Measurements from ENCODE around the gene SERINC2. TPM values are rescaled to one million over a fixed set of nuclear protein-coding genes. Genes with fewer than 3 reads are reported as not detected.

SERINC2 gene
- total and polyA plus RNA-seq, 2 donors (not counting 1 experiment from before 2014, with no cell fraction given) = 0.75 to 1.4 TPM

- H3K36me3 ChIP-seq (replicated peaks in 1 of 2; ENCODE audit: control extremely low read depth in 1 of 2, control insufficient read depth in 1 of 2, extremely low read depth in 1 of 2, insufficient read depth in 2 of 2, low read length in 1 of 2) = no peaks in the 10 kb centered on the region
- H2AFZ ChIP-seq (ENCODE audit: insufficient read depth, low read depth, low read length, poor library complexity, severe bottlenecking) = no peak overlapping the region
- peaks cover 0 to 4% (median 0%) of the 10 kb centered on the region in 4 experiments for H3K27me3 ChIP-seq (replicated peaks in 1 of 4; ENCODE audit: control extremely low read depth in 1 of 4, control insufficient read depth in 3 of 4, insufficient read depth in 4 of 4, low read length in 3 of 4)
- H3K4me3 ChIP-seq (ENCODE audit: control extremely low read depth in 1 of 5, extremely low read depth in 1 of 5, insufficient read depth in 1 of 5, low read depth in 2 of 5, low read length in 4 of 5) = no peak overlapping the region
- no peaks in the 10 kb centered on the region for H3K4me1 Mint-ChIP-seq
- no peak for ATAC-seq (ENCODE audit: low read depth)
- DNase-seq = no peak
- H3K9ac ChIP-seq (ENCODE audit: low read length) = no peak overlapping the region
- H3K9me3 ChIP-seq (ENCODE audit: control extremely low read depth in 1 of 3, control insufficient read depth in 2 of 3, insufficient read depth in 1 of 3, low read length in 2 of 3) = peaks cover 12 to 33% (median 28%) of the 10 kb centered on the region in 3 donors
- H3K27ac ChIP-seq (ENCODE audit: low read length in 2 of 2) = no peak overlapping the region
- ChIA-PET POLR2A (no interaction called here), CTCF (no interaction called here)
- no peak for TF ChIP-seq CTCF (IDR thresholded peaks at IDR 0.05)
- no peak for TF ChIP-seq EZH2 (IDR thresholded peaks at IDR 0.05; ENCODE audit: borderline replicate concordance, insufficient read depth, low read depth, low read length, poor library complexity, severe bottlenecking)
- H3K27me3 Mint-ChIP-seq = peaks cover 42% of the 10 kb centered on the region
- no peak overlapping the region for H3K27ac Mint-ChIP-seq
- no peaks in the 10 kb centered on the region for H3K79me2 ChIP-seq (ENCODE audit: control insufficient read depth, insufficient read depth, low read length)
- WGBS (ENCODE audit: insufficient coverage) = 92% methylated on average over 4 of the region's 5 CpGs
- no peak overlapping the region for H3K4me3 Mint-ChIP-seq
- no peaks in the 10 kb centered on the region for H4K20me1 ChIP-seq (ENCODE audit: control insufficient read depth, insufficient read depth, low read length, poor library complexity, severe bottlenecking)
- H3K4me2 ChIP-seq (replicated peaks; ENCODE audit: low read depth, low read length, poor library complexity, severe bottlenecking) = no peak overlapping the region
- H3K9me3 Mint-ChIP-seq (ENCODE audit: insufficient read depth) = peaks cover 22% of the 10 kb centered on the region
- H3K4me1 ChIP-seq (ENCODE audit: control insufficient read depth in 2 of 2, insufficient read depth in 2 of 2, low read length in 2 of 2) = no peaks in the 10 kb centered on the region
- intact Hi-C loops (cut with micrococcal nuclease) = no loop called here
These were observed 45.4 kb downstream of the SERINC2 start for GRCh38 chr1:31458287-31458896.

- no peaks in the 10 kb centered on the region for H4K20me1 ChIP-seq (ENCODE audit: control insufficient read depth, insufficient read depth, low read length, poor library complexity, severe bottlenecking)
- no peak overlapping the region for H3K4me3 ChIP-seq (ENCODE audit: control extremely low read depth in 1 of 5, extremely low read depth in 1 of 5, insufficient read depth in 1 of 5, low read depth in 2 of 5, low read length in 4 of 5)
- H2AFZ ChIP-seq (ENCODE audit: insufficient read depth, low read depth, low read length, poor library complexity, severe bottlenecking) = no peak overlapping the region
- peaks cover 39% of the 10 kb centered on the region for H3K27me3 Mint-ChIP-seq
- CTCF ChIA-PET = no interaction called here
- no peak overlapping the region for H3K4me3 Mint-ChIP-seq
- peaks cover 16 to 28% (median 24%) of the 10 kb centered on the region in 3 donors for H3K9me3 ChIP-seq (ENCODE audit: control extremely low read depth in 1 of 3, control insufficient read depth in 2 of 3, insufficient read depth in 1 of 3, low read length in 2 of 3)
- H3K79me2 ChIP-seq (ENCODE audit: control insufficient read depth, insufficient read depth, low read length) = no peaks in the 10 kb centered on the region
- no peaks in the 10 kb centered on the region for H3K4me1 Mint-ChIP-seq
- H3K9me3 Mint-ChIP-seq (ENCODE audit: insufficient read depth) = peaks cover 17% of the 10 kb centered on the region
- POLR2A ChIA-PET = no interaction called here
- intact Hi-C loops (cut with micrococcal nuclease) = no loop called here
- TF ChIP-seq CTCF (IDR thresholded peaks at IDR 0.05) (no peak), EZH2 (IDR thresholded peaks at IDR 0.05; ENCODE audit: borderline replicate concordance, insufficient read depth, low read depth, low read length, poor library complexity, severe bottlenecking) (no peak)
- 49% methylated on average over 3 of the region's 6 CpGs for WGBS (ENCODE audit: insufficient coverage)
- H3K4me1 ChIP-seq (ENCODE audit: control insufficient read depth in 2 of 2, insufficient read depth in 2 of 2, low read length in 2 of 2) = no peaks in the 10 kb centered on the region
- H3K36me3 ChIP-seq (replicated peaks in 1 of 2; ENCODE audit: control extremely low read depth in 1 of 2, control insufficient read depth in 1 of 2, extremely low read depth in 1 of 2, insufficient read depth in 2 of 2, low read length in 1 of 2) = no peaks in the 10 kb centered on the region
- H3K27me3 ChIP-seq (replicated peaks in 1 of 4; ENCODE audit: control extremely low read depth in 1 of 4, control insufficient read depth in 3 of 4, insufficient read depth in 4 of 4, low read length in 3 of 4) = peaks cover 0 to 2% (median under 1%) of the 10 kb centered on the region in 4 experiments
- ATAC-seq (ENCODE audit: low read depth) (no peak), DNase-seq (no peak)
- no peak overlapping the region for H3K27ac Mint-ChIP-seq
- no peak overlapping the region for H3K9ac ChIP-seq (ENCODE audit: low read length)
- H3K27ac ChIP-seq (ENCODE audit: low read length in 2 of 2) = no peak overlapping the region
- H3K4me2 ChIP-seq (replicated peaks; ENCODE audit: low read depth, low read length, poor library complexity, severe bottlenecking) = no peak overlapping the region
These were observed 47.0 kb downstream of the SERINC2 start for GRCh38 chr1:31460027-31460426.
